IMR-90 (cell line): Measurements from ENCODE around the gene FAAP100. TPM values are rescaled to one million over a fixed set of nuclear protein-coding genes. Genes with fewer than 3 reads are reported as not detected.

ENCODE experiments used
- ATAC-seq: fragments of 200-7000 bp; cut with Tn5 transposase; 2 replicates; pipeline ENCODE4 v1.9.1; 2020; ENCODE audit warnings: low read depth, mild to moderate bottlenecking, moderate library complexity
- BruUV-seq: library from RNA; stranded (reverse); fragments of 400-500 nt; replicated peaks from 2 replicates; lab custom pipeline; 2021; lab: Mats Ljungman, UMichigan
- CTCF ChIA-PET: fragments of 300-600 bp; formaldehyde crosslinking; extraction: SDS; loops from one replicate; lab custom pipeline; 2021; ENCODE audit warnings: antibody characterized with exemption; lab: Yijun Ruan, JAX
- POLR2A ChIA-PET: fragments of 300-600 bp; sonication (Branson Sonifier 250); formaldehyde crosslinking; loops from one replicate; lab custom pipeline; 2022; ENCODE audit warnings: antibody characterized with exemption; ENCODE audit not compliant: unreplicated experiment; lab: Charles Lee
- DNase-seq: peaks from one replicate; pipeline ENCODE4 v3.0.0; 2013
- H2AFZ ChIP-seq: replicated peaks from 2 replicates; pipeline ENCODE3; 2013; ENCODE audit warnings: low read length, mild to moderate bottlenecking; ENCODE audit not compliant: poor library complexity
- H2AK5ac ChIP-seq: 2 replicates; pipeline ENCODE4 v1.6.1; 2013; ENCODE audit warnings: low read depth, low read length, inconsistent platforms
- H2AK9ac ChIP-seq: replicated peaks from 2 replicates; pipeline ENCODE3; 2013; ENCODE audit warnings: mild to moderate bottlenecking, low read depth, low read length, moderate library complexity; ENCODE audit not compliant: poor library complexity
- H2BK120ac ChIP-seq: 2 replicates; pipeline ENCODE4 v1.6.1; 2013; ENCODE audit warnings: low read depth, low read length, inconsistent platforms
- H2BK15ac ChIP-seq: 3 replicates; pipeline ENCODE4 v1.6.1; 2013; ENCODE audit warnings: low read depth, low read length, inconsistent platforms
- H2BK20ac ChIP-seq: 2 replicates; pipeline ENCODE4 v1.6.1; 2013; ENCODE audit warnings: low read depth, mild to moderate bottlenecking, inconsistent platforms, low read length, moderate library complexity
- H2BK5ac ChIP-seq: 2 replicates; pipeline ENCODE4 v1.6.1; 2013; ENCODE audit warnings: mild to moderate bottlenecking, low read depth, low read length, inconsistent platforms; ENCODE audit not compliant: poor library complexity, severe bottlenecking
- H3K14ac ChIP-seq: replicated peaks from 2 replicates; pipeline ENCODE4 v1.6.1; 2013; ENCODE audit warnings: low read depth, low read length, inconsistent platforms
- H3K18ac ChIP-seq: 2 replicates; pipeline ENCODE4 v1.6.1; 2013; ENCODE audit warnings: low read depth, low read length, control low read depth
- H3K23ac ChIP-seq: 2 replicates; pipeline ENCODE4 v1.6.1; 2013; ENCODE audit warnings: low read depth, low read length, inconsistent platforms
- H3K27ac ChIP-seq: 2 replicates; pipeline ENCODE4 v1.5.1; 2013; ENCODE audit warnings: mild to moderate bottlenecking, control low read depth, low read length; ENCODE audit not compliant: insufficient read depth
- H3K27me3 ChIP-seq: 2 replicates; pipeline ENCODE4 v1.6.1; 2013; ENCODE audit warnings: low read length; ENCODE audit not compliant: control insufficient read depth, insufficient read depth
- H3K36me3 ChIP-seq: 2 replicates; pipeline ENCODE4 v1.6.1; 2013; ENCODE audit warnings: low read length, mixed read lengths; ENCODE audit not compliant: control insufficient read depth, insufficient read depth
- H3K4ac ChIP-seq: 2 replicates; pipeline ENCODE4 v1.6.1; 2013; ENCODE audit warnings: low read depth, low read length, inconsistent platforms
- H3K4me1 ChIP-seq: 2 replicates; pipeline ENCODE4 v1.6.1; 2013; ENCODE audit warnings: low read length, mixed read lengths; ENCODE audit not compliant: control insufficient read depth, insufficient read depth
- H3K4me2 ChIP-seq: 2 replicates; pipeline ENCODE4 v1.6.1; 2013; ENCODE audit warnings: low read depth, mild to moderate bottlenecking, control low read depth, low read length, moderate library complexity
- H3K4me3 ChIP-seq: 2 replicates; pipeline ENCODE4 v1.5.1; 2013; ENCODE audit warnings: low read depth, mild to moderate bottlenecking, control low read depth, low read length, moderate library complexity; ENCODE audit not compliant: insufficient read depth
- H3K56ac ChIP-seq: 2 replicates; pipeline ENCODE4 v1.6.1; 2013; ENCODE audit warnings: low read length, inconsistent platforms; ENCODE audit not compliant: insufficient read depth; ENCODE audit errors: extremely low read depth
- H3K79me1 ChIP-seq, 2 experiments: 2 replicates each; pipeline ENCODE4 v1.6.1; 2013; ENCODE audit warnings: low read length in 2 of 2, inconsistent platforms in 1 of 2, low read depth in 1 of 2
- H3K9ac ChIP-seq: 2 replicates; pipeline ENCODE4 v1.6.1; 2013; ENCODE audit warnings: low read depth, low read length, control low read depth
- H3K9me1 ChIP-seq: 2 replicates; pipeline ENCODE4 v1.6.1; 2013; ENCODE audit warnings: low read length, inconsistent platforms; ENCODE audit not compliant: insufficient read depth
- H3K9me3 ChIP-seq: 2 replicates; pipeline ENCODE4 v1.6.1; 2013; ENCODE audit warnings: low read length; ENCODE audit not compliant: control insufficient read depth, insufficient read depth
- H4K20me1 ChIP-seq: 2 replicates; pipeline ENCODE4 v1.6.1; 2013; ENCODE audit warnings: low read length, inconsistent platforms; ENCODE audit not compliant: insufficient read depth
- H4K5ac ChIP-seq: 2 replicates; pipeline ENCODE4 v1.6.1; 2013; ENCODE audit warnings: mild to moderate bottlenecking, low read depth, low read length, control low read depth
- H4K8ac ChIP-seq, 2 experiments: 2 replicates each; pipeline ENCODE4 v1.6.1; 2013; ENCODE audit warnings: low read depth in 2 of 2, low read length in 2 of 2, control low read depth in 1 of 2, inconsistent platforms in 1 of 2
- H4K91ac ChIP-seq: 2 replicates; pipeline ENCODE4 v1.6.1; 2013; ENCODE audit warnings: low read depth, low read length, inconsistent platforms; ENCODE audit not compliant: insufficient read depth
- BHLHE40 ChIP-seq: fragments of 150-350 bp; IDR thresholded peaks from 2 replicates; pipeline ENCODE4 v1.6.1; 2016; ENCODE audit warnings: mild to moderate bottlenecking, low read depth, low read length
- CTCF ChIP-seq: conservative IDR thresholded peaks from 2 replicates; pipeline ENCODE4 v1.5.1; 2012; ENCODE audit warnings: mild to moderate bottlenecking, low read depth, low read length, improper control_type of control experiment
- FOS ChIP-seq: fragments of 150-350 bp; IDR thresholded peaks from 2 replicates; pipeline ENCODE4 v1.6.1; 2016; ENCODE audit warnings: low read depth, low read length
- MAFK ChIP-seq: IDR thresholded peaks from 2 replicates; pipeline ENCODE4 v1.6.1; 2012; ENCODE audit warnings: low read depth, low read length, improper control_type of control experiment
- MXI1 ChIP-seq: IDR thresholded peaks from 2 replicates; pipeline ENCODE4 v1.6.1; 2012; ENCODE audit warnings: low read depth, mild to moderate bottlenecking, low read length, moderate library complexity, borderline replicate concordance
- NFE2L2 ChIP-seq: fragments of 150-350 bp; IDR thresholded peaks from 2 replicates; pipeline ENCODE4 v1.6.1; 2016; ENCODE audit warnings: low read depth, mild to moderate bottlenecking, low read length
- RCOR1 ChIP-seq: IDR thresholded peaks from 2 replicates; pipeline ENCODE4 v1.6.1; 2012; ENCODE audit warnings: mild to moderate bottlenecking, low read length, improper control_type of control experiment; ENCODE audit not compliant: insufficient replicate concordance
- WGBS, 2 experiments: methylation state at CpG; one replicate each; pipeline versions ENCODE4 v1.1.5 to v1.1.7; 2013; ENCODE audit warnings: missing lambda C conversion rate in 2 of 2; ENCODE audit not compliant: insufficient read length in 1 of 2; ENCODE audit errors: extremely low coverage in 2 of 2; 5-methylcytosine and 5-hydroxymethylcytosine counted together
- dilution Hi-C: fragments of 300-500 bp; cut with HindIII; formaldehyde crosslinking; loops from one replicate; pipeline ENCODE4 v1.14.3; 2018; ENCODE audit warnings: low sequenced_read_pairs; ENCODE audit not compliant: unreplicated experiment
- in situ Hi-C: fragments of 300-500 bp; cut with MboI; formaldehyde crosslinking; loops from 3 replicates; pipeline ENCODE4 v1.14.3; 2019; ENCODE audit warnings: low sequenced_read_pairs, inconsistent platforms, mixed read lengths
- intact Hi-C: fragments of 100-400 bp; cut with micrococcal nuclease; formaldehyde crosslinking; loops from 2 replicates; pipeline ENCODE4 v1.10.0; 2022
- polyA plus RNA-seq, 3 experiments: library from polyadenylated mRNA; depleted of rRNA; stranded (reverse); fragments of >200 nt; gene quantifications; 2 replicates each; pipeline ENCODE4 v1.2.3, GENCODE V29; 2012; ENCODE audit warnings: low replicate concordance in 1 of 3
- total RNA-seq: library from RNA; depleted of rRNA; stranded (reverse); fragments of >200 nt; gene quantifications from 2 replicates; pipeline ENCODE4 v1.2.3, GENCODE V29; 2012
- TF ChIP-seq, protein P1 (sequence below): fragments of 150-350 bp; IDR thresholded peaks from 2 replicates; pipeline ENCODE4 v1.6.1; 2016; ENCODE audit warnings: low read depth, mild to moderate bottlenecking, low read length, moderate library complexity, borderline replicate concordance
- TF ChIP-seq, protein P2 (sequence below): fragments of 150-350 bp; IDR thresholded peaks from 2 replicates; pipeline ENCODE4 v1.6.1; 2017; ENCODE audit warnings: mild to moderate bottlenecking, antibody characterized with exemption, low read length, low read depth

Gene FAAP100
- total and polyA plus RNA-seq, 2 of the 4 experiments (the other 2 are of a cell fraction), result 7.9 to 24.8 TPM

- POLR2A ChIA-PET, result interaction anchor here (0.6 kb wide), 1 partner anchor 39 kb away, joined by 3 read pairs; no protein-coding TSS in a partner anchor
- H3K9me3 ChIP-seq, result no peaks in the 10 kb centered on the region
- peaks cover 0 to 13% of the 10 kb centered on the region in 2 experiments; a peak in 2 of 4 replicates for H3K79me1 ChIP-seq
- H3K4me3 ChIP-seq, result no peak overlapping the region
- 32% methylated on average over 6 of the region's 17 CpGs; no CpG with 5 or more reads in 1 of the 2 experiments for WGBS, 2 experiments
- peaks cover 5% of the 10 kb centered on the region; the same call in 1 of the 2 replicates for H3K9me1 ChIP-seq
- dilution Hi-C loops (no loop called here), intact Hi-C loops (no loop called here), in situ Hi-C loops (no loop called here)
- H3K36me3 ChIP-seq, result no peaks in the 10 kb centered on the region
- H3K18ac ChIP-seq, result no peak overlapping the region
- H2BK15ac ChIP-seq, result no peak overlapping the region
- H2BK120ac ChIP-seq, result no peak overlapping the region
- no peak overlapping the region for H3K23ac ChIP-seq
- H2BK5ac ChIP-seq, result no peak overlapping the region
- H2BK20ac ChIP-seq, result no peak overlapping the region
- no peak overlapping the region for H3K4me2 ChIP-seq
- H2AK9ac ChIP-seq, result peak overlapping the region; percentile 72
- ATAC-seq (peak; percentile 5; the same call in 1 of the 2 replicates), DNase-seq (peak; percentile 21)
- H2AK5ac ChIP-seq, result no peak overlapping the region
- no peak overlapping the region for H3K4ac ChIP-seq
- peak overlapping the region; percentile 67 for H2AFZ ChIP-seq
- TF ChIP-seq MAFK (no peak), CTCF (no peak), NFE2L2 (no peak), MXI1 (no peak), BHLHE40 (peak; percentile 91), RCOR1 (no peak), FOS (no peak)
- TF ChIP-seq, protein P1, sequence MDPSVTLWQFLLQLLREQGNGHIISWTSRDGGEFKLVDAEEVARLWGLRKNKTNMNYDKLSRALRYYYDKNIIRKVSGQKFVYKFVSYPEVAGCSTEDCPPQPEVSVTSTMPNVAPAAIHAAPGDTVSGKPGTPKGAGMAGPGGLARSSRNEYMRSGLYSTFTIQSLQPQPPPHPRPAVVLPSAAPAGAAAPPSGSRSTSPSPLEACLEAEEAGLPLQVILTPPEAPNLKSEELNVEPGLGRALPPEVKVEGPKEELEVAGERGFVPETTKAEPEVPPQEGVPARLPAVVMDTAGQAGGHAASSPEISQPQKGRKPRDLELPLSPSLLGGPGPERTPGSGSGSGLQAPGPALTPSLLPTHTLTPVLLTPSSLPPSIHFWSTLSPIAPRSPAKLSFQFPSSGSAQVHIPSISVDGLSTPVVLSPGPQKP, result no peak
- TF ChIP-seq, protein P2, sequence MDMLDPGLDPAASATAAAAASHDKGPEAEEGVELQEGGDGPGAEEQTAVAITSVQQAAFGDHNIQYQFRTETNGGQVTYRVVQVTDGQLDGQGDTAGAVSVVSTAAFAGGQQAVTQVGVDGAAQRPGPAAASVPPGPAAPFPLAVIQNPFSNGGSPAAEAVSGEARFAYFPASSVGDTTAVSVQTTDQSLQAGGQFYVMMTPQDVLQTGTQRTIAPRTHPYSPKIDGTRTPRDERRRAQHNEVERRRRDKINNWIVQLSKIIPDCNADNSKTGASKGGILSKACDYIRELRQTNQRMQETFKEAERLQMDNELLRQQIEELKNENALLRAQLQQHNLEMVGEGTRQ, result peak; percentile 70; the same call in 1 of the 2 replicates
- no peak overlapping the region for H4K91ac ChIP-seq
- H4K5ac ChIP-seq, result no peak overlapping the region
- no peak overlapping the region for H3K56ac ChIP-seq
- H3K9ac ChIP-seq, result no peak overlapping the region
- H3K4me1 ChIP-seq, result peaks cover 18% of the 10 kb centered on the region
- H3K27me3 ChIP-seq, result peaks cover 7% of the 10 kb centered on the region; the same call in 1 of the 2 replicates
- H3K14ac ChIP-seq, result no peak overlapping the region
- H4K8ac ChIP-seq, result no peak overlapping the region
- H3K27ac ChIP-seq, result no peak overlapping the region
- no TSS peak for BruUV-seq
- CTCF ChIA-PET, result no interaction called here
- H4K20me1 ChIP-seq, result peaks cover 39% of the 10 kb centered on the region
Measured at GRCh38 chr17:81523402-81524038, 28.6 kb downstream of the FAAP100 start.
